ENCODE results near the gene PGM1. TPM values are rescaled to one million over a fixed set of nuclear protein-coding genes. Genes with fewer than 3 reads are reported as not detected.

Gene PGM1
- total RNA-seq, 3 donors from 2014 or later (not counting 1 experiment from before 2014, with no cell fraction given): 23.5 to 31.4 (median 23.7) TPM

- TF ChIP-seq, protein P1, sequence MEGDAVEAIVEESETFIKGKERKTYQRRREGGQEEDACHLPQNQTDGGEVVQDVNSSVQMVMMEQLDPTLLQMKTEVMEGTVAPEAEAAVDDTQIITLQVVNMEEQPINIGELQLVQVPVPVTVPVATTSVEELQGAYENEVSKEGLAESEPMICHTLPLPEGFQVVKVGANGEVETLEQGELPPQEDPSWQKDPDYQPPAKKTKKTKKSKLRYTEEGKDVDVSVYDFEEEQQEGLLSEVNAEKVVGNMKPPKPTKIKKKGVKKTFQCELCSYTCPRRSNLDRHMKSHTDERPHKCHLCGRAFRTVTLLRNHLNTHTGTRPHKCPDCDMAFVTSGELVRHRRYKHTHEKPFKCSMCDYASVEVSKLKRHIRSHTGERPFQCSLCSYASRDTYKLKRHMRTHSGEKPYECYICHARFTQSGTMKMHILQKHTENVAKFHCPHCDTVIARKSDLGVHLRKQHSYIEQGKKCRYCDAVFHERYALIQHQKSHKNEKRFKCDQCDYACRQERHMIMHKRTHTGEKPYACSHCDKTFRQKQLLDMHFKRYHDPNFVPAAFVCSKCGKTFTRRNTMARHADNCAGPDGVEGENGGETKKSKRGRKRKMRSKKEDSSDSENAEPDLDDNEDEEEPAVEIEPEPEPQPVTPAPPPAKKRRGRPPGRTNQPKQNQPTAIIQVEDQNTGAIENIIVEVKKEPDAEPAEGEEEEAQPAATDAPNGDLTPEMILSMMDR (IDR thresholded peaks at IDR 0.05): no peak
- no CpG with 5 or more reads among the region's 1 CpG for WGBS (ENCODE audit: insufficient coverage)
- no peaks in the 10 kb centered on the region for H3K36me3 Mint-ChIP-seq
These were observed 31.7 kb downstream of the PGM1 start for GRCh38 chr1:63624911-63625310.

GRCh38 chr1:63626222-63626621 is 33.0 kb downstream of the PGM1 start:
- Histone ChIP-seq H3K27me3 (ENCODE audit: control insufficient read depth, insufficient read depth, low read length) (no peaks in the 10 kb centered on the region), H3K4me1 (ENCODE audit: control insufficient read depth, insufficient read depth, low read length) (no peaks in the 10 kb centered on the region)
- peaks cover 25 to 28% of the 10 kb centered on the region in 2 donors for H3K4me1 Mint-ChIP-seq

More at GRCh38 chr1:63624911-63625310, 31.7 kb downstream of the PGM1 start:
- H3K27ac Mint-ChIP-seq: no peak overlapping the region
- H3K4me1 Mint-ChIP-seq: peaks cover 30 to 33% of the 10 kb centered on the region in 2 donors
- H3K9me3 Mint-ChIP-seq: no peaks in the 10 kb centered on the region
- H3K36me3 ChIP-seq (ENCODE audit: control insufficient read depth, insufficient read depth, low read length): peaks cover 2% of the 10 kb centered on the region
- intact Hi-C loops (cut with micrococcal nuclease): no loop called here
- no peaks in the 10 kb centered on the region for H3K27me3 ChIP-seq (ENCODE audit: control insufficient read depth, insufficient read depth, low read length)
- H3K4me1 ChIP-seq (ENCODE audit: control insufficient read depth, insufficient read depth, low read length): no peaks in the 10 kb centered on the region
- H3K9me3 ChIP-seq (ENCODE audit: control insufficient read depth, insufficient read depth, low read length): no peaks in the 10 kb centered on the region
- no peak overlapping the region for H3K4me3 Mint-ChIP-seq
- H3K4me3 ChIP-seq (ENCODE audit: low read length): no peak overlapping the region
- no peak overlapping the region for H3K27ac ChIP-seq (ENCODE audit: low read length)
- H3K27me3 Mint-ChIP-seq (ENCODE audit: low read depth in 2 of 2): no peaks in the 10 kb centered on the region
- DNase-seq (no peak), ATAC-seq (no peak)

GRCh38 chr1:63628607-63629006 is 35.4 kb downstream of the PGM1 start:
- H3K4me1 Mint-ChIP-seq: peaks cover 24 to 28% of the 10 kb centered on the region in 2 donors
- peaks cover 6% of the 10 kb centered on the region for H3K36me3 Mint-ChIP-seq
- Histone ChIP-seq H3K27ac (ENCODE audit: low read length) (no peak overlapping the region), H3K36me3 (ENCODE audit: control insufficient read depth, insufficient read depth, low read length) (peaks cover 18% of the 10 kb centered on the region), H3K4me1 (ENCODE audit: control insufficient read depth, insufficient read depth, low read length) (no peaks in the 10 kb centered on the region), H3K9me3 (ENCODE audit: control insufficient read depth, insufficient read depth, low read length) (no peaks in the 10 kb centered on the region), H3K27me3 (ENCODE audit: control insufficient read depth, insufficient read depth, low read length) (no peaks in the 10 kb centered on the region), H3K4me3 (ENCODE audit: low read length) (no peak overlapping the region)
- H3K27ac Mint-ChIP-seq: no peak overlapping the region
- H3K4me3 Mint-ChIP-seq: no peak overlapping the region
- DNase-seq (no peak), ATAC-seq (no peak)
- TF ChIP-seq, protein P1 (IDR thresholded peaks at IDR 0.05): no peak
- 95% methylated on average over 1 of the region's 1 CpG for WGBS (ENCODE audit: insufficient coverage)
- H3K27me3 Mint-ChIP-seq (ENCODE audit: low read depth in 2 of 2): no peaks in the 10 kb centered on the region
- no peaks in the 10 kb centered on the region for H3K9me3 Mint-ChIP-seq
- intact Hi-C loops (cut with micrococcal nuclease): no loop called here

More at GRCh38 chr1:63626222-63626621, 33.0 kb downstream of the PGM1 start:
- TF ChIP-seq, protein P1 (IDR thresholded peaks at IDR 0.05): no peak
- Mint-ChIP-seq H3K4me3 (no peak overlapping the region), H3K27me3 (ENCODE audit: low read depth in 2 of 2) (no peaks in the 10 kb centered on the region), H3K27ac (no peak overlapping the region), H3K9me3 (no peaks in the 10 kb centered on the region), H3K36me3 (no peaks in the 10 kb centered on the region)
- ATAC-seq (no peak), DNase-seq (no peak)
- Histone ChIP-seq H3K9me3 (ENCODE audit: control insufficient read depth, insufficient read depth, low read length) (no peaks in the 10 kb centered on the region), H3K27ac (ENCODE audit: low read length) (no peak overlapping the region), H3K36me3 (ENCODE audit: control insufficient read depth, insufficient read depth, low read length) (peaks cover 9% of the 10 kb centered on the region), H3K4me3 (ENCODE audit: low read length) (no peak overlapping the region)
- whole genome bisulfite sequencing (ENCODE audit: insufficient coverage): 96% methylated on average over 1 of the region's 2 CpGs
- intact Hi-C loops (cut with micrococcal nuclease): no loop called here

DNA sequence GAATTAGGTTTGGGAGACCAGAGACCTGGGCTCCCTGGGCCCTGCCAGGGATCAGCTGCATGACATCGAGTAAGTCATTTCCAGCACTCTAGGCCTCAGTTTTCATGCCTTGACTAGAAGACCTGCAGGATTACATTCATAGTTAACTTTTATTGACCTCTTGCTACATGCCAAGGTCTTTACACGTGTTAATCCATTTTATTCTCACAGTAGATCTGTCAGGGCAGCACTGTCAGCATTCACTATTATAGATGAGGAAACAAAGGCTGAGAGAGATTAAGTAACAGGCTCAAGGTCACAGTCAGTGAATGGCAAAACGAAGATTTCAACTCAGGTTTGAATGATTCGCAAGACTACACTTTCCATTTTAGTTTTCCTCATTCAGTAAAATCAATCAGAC is 37.0 kb downstream of the PGM1 start:
- TF ChIP-seq, protein P1 (IDR thresholded peaks at IDR 0.05): no peak
- Histone ChIP-seq H3K9me3 (ENCODE audit: control insufficient read depth, insufficient read depth, low read length) (no peaks in the 10 kb centered on the region), H3K27me3 (ENCODE audit: control insufficient read depth, insufficient read depth, low read length) (no peaks in the 10 kb centered on the region), H3K36me3 (ENCODE audit: control insufficient read depth, insufficient read depth, low read length) (peaks cover 25% of the 10 kb centered on the region), H3K4me3 (ENCODE audit: low read length) (no peak overlapping the region), H3K4me1 (ENCODE audit: control insufficient read depth, insufficient read depth, low read length) (no peaks in the 10 kb centered on the region), H3K27ac (ENCODE audit: low read length) (no peak overlapping the region)
- H3K36me3 Mint-ChIP-seq: peaks cover 6% of the 10 kb centered on the region
- no peak overlapping the region for H3K4me3 Mint-ChIP-seq
- peaks cover 19 to 26% of the 10 kb centered on the region in 2 donors for H3K4me1 Mint-ChIP-seq
- no peak overlapping the region for H3K27ac Mint-ChIP-seq
- DNase-seq (no peak), ATAC-seq (no peak)
- intact Hi-C loops (cut with micrococcal nuclease): no loop called here
- H3K9me3 Mint-ChIP-seq: no peaks in the 10 kb centered on the region
- no peaks in the 10 kb centered on the region for H3K27me3 Mint-ChIP-seq (ENCODE audit: low read depth in 2 of 2)
- WGBS (ENCODE audit: insufficient coverage): 98% methylated on average over 4 of the region's 4 CpGs
